NCI-H187 (cell line): ENCODE measurements around the gene ARAP1.

Experiments
- DNase-seq, 2 experiments: peaks; one replicate each; lab custom pipeline; 2025; lab: John Stamatoyannopoulos, UW

ARAP1 gene

GRCh38 chr11:72682238-72682857 lies 69.9 kb downstream of the ARAP1 start:
- DNase-seq, result no peak

GRCh38 chr11:72681226-72682153 lies 70.7 kb downstream of the ARAP1 start:
- peak in 1 of 2 experiments; percentile 39 for DNase-seq

DNA sequence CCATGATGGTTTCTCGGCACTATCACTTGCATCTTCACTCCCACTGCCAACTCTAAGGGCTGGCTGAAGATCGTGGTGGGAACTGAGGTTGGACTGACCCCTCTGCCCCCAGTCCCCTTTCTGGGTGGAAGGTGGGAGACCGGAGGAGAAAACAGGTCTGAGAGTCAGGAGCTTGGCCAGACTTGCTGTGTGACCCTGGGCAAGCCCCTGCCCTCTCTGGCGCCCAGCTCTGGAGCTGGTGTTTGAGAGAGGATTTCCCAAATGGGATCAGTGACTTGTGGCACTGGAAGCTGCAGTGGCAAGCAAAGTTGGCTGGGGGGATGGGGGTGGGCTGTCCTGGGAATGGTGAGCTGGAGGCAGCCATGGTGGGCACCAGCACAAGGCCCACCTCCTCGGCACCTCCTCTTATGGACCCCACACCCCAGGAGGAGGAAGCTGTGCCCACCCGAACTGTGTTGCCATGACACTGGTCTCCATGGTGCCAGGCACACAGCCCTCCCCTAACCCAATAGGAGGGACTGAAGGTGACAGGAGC lies 71.5 kb downstream of the ARAP1 start:
- no peak for DNase-seq

- DNase-seq, result no peak
These were observed 72.3 kb downstream of the ARAP1 start for GRCh38 chr11:72679869-72680268.

DNA sequence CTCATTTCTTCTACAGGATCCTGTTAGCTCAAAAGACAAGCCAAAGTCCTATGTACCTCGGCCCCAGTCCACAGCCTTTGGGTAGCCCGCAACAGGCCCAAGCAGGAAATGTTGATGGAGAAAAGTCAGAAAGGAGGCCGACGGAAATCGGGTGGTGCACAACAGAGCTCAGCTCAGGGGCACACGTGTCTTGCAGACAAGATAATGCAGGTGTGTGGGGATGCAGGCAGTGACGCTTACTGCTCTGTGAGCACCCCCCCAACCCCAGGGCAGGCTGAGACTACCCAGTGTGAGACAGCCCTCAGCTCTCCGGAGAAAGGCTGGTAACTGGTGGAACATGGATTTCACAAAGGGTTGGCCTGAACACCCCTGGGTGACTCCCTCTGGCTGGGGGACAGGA lies 73.7 kb downstream of the ARAP1 start:
- no peak for DNase-seq

GRCh38 chr11:72676861-72677341 lies 75.3 kb downstream of the ARAP1 start:
- DNase-seq, result no peak

GRCh38 chr11:72675221-72675620 lies 77.0 kb downstream of the ARAP1 start:
- DNase-seq, result no peak

- DNase-seq, result peak; percentile 38 to 49
These were observed 78.0 kb downstream of the ARAP1 start, which contains the start of gene PDE2A for GRCh38 chr11:72673943-72674828. Gene PDE2A, minus strand, starts transcription at chr11:72674422. Its CDS starts 215 bp downstream, at chr11:72674207.

GRCh38 chr11:72673284-72673942 lies 78.8 kb downstream of the ARAP1 start:
- DNase-seq, result no peak

DNA sequence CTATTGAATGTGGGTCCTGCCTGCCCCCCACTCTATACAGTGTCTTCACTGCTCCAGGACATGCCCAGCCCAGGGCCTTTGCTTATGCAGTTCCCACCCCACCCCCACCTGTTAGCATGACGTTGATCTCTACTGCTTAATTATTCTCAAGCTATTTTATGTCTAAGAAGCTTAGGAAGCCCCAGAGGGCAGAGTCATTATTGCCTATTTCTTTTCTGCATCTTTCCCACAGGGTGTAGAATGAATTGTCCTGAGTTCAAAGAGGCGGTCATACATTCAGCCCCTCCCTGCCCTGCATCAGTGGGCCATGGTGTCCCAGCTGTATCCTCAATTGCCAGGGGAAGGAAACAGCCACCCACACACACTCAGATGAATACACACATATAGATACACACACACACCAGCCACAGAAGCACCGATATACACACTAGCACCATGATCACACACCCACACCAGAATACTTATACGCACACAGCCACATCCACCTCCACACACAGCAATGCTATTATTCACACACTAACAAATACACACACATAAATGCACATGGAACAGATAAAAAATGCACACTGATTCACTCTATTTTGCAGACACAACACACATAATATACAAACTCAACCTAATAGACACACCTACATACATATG lies 79.5 kb downstream of the ARAP1 start:
- no peak for DNase-seq

- DNase-seq, result no peak
These were observed 80.8 kb downstream of the ARAP1 start for GRCh38 chr11:72671152-72672099.

- DNase-seq, result no peak
These were observed 82.2 kb downstream of the ARAP1 start for GRCh38 chr11:72670041-72670440.

DNA sequence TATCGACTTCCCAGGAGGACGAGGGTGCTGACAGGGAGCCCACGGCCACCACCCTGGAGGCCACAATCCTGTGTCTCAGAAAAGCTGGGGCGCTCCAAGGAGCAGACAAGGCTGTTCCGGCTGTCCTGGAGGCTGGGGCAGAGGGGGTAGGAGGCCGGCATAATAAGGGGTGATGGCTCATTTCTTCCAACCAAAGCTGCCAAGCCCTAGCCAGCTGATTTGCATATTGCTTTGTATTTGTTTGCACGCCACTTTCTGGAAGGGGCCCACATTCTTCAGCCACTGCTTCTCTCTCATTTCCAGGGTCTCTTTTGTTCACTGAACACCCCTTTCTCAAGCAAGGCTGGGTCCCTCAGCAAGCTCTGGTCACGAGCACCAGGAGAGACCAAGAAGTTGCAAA lies 82.7 kb downstream of the ARAP1 start:
- DNase-seq, result no peak

DNA sequence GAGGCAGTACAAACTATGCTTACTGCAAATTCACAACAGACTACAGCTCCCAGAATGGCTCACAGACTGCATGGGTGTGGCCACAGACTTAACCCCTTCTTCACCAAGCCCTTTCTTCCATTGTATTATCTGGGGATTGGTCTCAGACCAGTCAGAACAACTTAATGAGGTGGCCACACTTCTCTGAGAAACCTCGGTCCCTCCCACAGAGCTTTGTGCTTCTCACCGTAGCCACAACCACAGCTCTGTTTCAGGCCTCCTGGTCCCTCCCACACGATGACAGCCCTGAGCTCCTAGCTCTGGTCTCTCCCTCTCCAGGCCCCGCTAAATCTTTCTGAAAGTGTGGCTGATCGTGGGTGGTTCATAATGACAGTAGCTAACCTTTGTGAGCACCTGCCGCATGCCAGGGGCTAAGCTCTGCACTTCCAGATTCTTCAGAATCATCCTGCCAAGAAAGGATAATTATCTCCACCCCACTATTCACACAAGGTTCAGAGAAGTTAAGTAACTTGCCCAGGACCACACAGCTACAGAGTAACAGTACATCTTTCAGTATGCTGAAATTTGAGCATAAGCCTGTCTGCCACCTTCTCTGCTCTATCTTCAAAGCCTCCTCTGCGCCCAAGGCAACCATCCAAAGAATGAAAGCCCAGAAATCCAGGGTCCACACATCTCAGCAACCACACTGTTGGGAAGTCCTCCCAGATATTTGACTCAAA lies 83.4 kb downstream of the ARAP1 start:
- DNase-seq, result no peak

GRCh38 chr11:72665911-72666472 lies 86.2 kb downstream of the ARAP1 start:
- no peak for DNase-seq

- DNase-seq, result no peak
These were observed 90.2 kb downstream of the ARAP1 start for GRCh38 chr11:72662036-72662435.

DNA sequence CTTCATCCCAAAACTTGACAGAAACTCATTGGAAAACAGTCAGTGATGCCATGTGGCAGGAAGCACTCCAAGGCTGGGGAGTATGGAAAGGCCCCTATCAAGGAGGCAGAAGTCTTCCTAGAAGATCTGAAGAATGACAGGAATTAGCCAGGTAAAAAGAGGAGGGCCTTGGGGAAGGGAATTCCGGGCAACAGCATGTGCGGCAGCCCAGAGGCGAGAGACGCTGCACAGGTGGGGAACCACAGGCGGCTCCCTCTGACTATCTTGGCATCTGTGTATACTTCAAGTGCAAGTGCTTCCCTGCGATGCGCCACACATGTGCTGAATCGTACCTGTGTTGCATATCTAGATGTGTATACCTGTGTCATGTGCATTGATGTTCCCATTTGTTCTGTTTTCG lies 90.7 kb downstream of the ARAP1 start:
- DNase-seq, result no peak

DNA sequence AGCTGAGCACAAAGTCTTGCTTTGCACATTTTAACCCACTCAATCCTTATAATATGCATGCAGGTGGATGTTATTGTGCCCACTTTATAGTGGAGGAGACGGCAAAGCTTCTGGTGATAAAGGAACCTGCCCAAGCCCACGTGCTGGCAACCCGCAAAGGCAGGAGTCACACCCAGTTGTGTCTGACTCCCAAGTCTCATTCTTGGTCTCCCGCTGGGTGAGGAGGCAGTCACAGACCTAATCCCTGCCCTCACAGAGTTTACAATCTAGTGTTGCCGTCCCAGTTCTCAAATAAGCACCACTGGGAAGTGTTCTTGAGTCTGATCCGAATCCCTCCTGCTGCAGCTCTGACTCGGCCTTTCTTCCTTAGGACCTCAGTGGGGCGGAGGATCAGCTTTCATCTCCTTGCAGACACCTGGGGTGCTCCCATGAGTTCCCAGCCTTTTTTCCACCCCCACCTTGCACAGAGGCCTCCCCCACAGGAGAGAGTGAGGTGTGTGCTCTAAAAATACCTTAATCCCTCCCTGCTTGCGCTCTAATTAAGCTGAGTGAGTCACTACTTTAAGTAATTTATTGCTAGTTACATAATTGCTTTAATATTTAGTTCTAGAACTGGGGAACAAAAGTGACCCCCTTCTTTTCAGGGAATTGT lies 93.1 kb downstream of the ARAP1 start:
- no peak for DNase-seq
